HCEC 1CT (cell line): ENCODE data around the gene KIF6.

Experiments
- DNase-seq: peaks from one replicate; pipeline ENCODE4 v3.0.0-alpha.2; 2017

Gene KIF6

DNA sequence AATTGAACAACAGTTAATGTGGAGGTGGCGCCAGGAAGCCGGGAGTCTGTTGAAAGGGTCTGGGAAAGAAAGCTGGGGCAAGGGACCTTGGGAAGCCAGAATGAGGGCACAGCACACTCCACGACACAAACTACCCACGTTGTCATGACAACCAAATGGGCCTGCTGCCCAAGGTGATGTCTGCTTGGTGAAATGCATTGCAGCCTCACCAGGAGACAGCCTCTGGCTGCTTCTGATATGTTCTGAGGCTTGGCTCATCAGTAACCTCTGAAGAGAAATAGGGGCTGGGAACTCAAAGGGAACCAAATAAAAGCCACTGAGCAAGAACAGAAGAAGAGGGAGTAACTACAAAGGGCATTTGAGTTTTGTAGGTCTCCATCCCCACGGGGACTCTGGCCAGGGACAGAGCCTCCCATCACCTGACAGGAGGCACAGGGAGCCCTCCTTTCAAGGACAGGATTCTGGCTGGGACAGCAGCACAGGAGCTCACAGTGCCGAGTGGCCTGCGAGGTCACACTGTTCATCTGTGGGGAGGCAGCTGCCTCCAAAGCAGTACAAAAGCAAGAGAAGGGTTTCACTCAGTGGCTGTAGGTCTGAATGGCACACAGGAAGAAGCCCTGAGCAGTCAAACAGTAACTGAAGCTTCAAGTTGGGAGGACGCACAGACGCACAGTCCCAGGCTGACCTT lies 358.1 kb downstream of the KIF6 start:
- no peak for DNase-seq

DNA sequence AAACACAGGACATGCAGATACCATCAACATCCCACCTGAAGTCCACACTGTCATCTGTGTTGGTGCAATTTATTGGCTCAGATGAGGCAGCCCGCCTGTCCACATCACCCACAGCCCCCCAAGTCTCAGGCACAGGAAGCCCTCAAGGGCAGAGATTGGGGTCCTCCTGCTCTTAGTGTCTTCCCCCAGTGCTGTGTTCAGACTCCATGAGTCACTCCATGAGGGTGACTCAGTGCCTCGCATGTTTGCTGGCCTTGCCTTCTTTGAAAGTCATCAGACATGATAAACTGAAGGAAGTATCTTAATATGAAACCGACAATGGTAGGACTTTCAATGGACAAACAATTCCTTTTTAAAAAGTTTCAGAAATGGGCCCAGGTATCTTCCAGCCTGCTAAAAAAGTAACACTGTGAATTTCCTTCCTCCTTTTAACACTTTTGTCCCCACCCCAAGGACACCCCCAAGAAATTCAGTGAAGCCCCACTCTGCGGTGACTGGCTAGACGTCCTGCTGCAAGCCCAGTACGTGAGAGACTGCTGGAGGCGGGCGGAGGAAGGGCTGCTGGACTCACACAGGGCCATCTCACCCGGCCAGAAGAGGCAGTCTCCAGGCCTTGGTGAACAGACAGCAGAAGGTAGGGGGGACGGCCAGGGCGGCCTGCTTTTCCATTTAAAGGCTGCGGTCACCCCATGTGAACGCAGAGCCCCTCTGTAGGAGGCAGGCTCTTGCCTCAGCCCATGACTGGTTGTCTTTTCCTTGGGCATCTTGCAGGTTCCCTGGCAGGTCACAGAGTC lies 359.7 kb downstream of the KIF6 start:
- DNase-seq = no peak

DNA sequence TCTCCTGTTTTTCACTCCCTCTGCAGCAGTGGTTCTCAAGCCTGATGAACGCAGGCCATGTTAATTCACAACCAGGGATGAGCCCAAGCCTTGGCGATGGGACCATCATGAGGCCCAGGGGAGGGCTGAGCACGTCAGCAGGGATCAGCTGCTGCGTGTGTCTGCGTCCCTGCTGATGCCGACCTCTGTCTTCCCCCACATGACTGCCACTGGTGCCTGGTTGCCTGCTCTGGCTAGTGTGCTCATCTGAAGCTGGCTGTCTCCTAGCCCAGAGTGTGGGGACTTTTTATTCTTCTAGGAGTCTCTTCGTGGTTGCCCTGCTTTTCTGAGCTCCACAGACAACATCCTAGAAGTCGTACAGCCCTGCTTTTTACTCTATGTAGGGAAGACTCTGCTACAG lies 361.9 kb downstream of the KIF6 start:
- DNase-seq = no peak

DNA sequence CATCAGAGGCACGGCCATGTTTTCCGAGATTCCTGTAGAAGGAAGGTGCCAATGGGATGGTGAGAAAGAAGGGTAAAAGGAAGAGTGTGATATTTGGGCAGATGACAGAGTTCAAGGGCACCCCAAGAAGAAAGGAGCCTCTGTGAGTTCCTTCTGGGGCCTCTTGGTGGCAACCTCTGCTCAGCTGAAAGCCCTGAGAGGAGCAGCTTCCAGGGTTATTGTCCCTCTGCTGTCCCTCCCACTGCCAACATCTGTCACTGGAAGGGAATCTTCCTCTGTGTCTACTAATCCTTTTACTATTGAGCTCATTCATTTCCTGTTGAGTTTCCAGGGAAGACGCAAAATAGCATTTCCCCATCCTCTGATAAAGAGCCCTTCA lies 362.7 kb downstream of the KIF6 start:
- no peak for DNase-seq

DNA sequence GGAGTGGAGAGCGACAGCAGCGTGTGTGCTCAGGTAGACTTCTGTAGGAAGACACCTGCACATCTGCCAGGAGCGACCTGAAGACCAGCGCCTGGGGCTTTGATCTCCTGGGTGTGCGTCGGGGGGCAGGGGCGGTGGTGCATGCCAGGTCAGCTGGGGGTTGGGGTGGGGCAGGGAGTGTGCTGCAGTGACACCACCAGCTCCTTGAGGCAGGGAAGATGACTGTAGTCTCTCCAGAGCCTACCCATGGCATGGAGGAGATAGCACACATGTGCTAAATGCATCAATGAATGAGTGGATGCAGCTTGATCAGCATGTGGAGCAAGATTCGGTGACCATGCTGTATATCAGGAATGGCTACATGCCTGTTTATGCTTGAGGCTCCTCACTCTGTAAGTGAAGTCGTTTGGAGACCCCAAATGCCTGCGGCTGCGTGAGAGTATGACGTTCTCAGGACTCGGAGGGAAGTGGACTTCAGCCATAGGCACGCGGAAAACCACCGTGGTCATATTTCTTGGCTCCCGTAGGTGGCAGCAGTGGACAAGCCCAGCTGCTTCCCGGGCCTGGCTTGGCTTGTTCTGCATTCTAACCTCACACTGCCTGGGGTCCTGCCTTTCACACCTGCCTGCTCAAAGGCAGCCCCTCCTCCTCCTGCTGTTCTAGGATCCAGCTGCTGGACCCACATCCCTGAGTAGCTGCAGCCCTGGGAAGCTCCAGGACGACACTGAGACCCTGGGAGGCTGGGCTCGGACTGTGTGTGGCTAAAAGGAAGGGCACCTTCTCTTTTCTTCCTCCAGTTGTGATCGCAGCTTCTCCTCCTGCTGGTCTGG lies 363.3 kb downstream of the KIF6 start:
- no peak for DNase-seq

DNA sequence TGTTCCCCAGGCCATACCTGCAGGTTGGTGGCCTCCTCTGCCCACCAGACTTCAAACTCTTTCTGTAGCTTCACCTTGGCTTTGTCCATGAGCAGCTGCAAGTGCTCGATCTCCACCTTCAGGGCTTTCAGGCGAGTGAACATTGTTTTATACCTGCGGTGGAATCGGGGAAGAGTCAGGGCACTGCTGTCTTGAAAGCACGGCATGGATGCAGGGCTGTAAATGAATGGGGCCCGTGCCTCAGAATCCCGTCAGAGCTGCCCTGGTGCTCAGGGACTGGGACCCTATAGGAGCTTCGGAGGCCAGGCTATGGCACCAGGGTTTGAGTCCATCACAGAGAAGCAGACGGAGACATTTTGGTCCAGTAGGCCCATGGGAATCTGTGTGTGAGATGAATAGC lies 364.8 kb downstream of the KIF6 start:
- DNase-seq = no peak

DNA sequence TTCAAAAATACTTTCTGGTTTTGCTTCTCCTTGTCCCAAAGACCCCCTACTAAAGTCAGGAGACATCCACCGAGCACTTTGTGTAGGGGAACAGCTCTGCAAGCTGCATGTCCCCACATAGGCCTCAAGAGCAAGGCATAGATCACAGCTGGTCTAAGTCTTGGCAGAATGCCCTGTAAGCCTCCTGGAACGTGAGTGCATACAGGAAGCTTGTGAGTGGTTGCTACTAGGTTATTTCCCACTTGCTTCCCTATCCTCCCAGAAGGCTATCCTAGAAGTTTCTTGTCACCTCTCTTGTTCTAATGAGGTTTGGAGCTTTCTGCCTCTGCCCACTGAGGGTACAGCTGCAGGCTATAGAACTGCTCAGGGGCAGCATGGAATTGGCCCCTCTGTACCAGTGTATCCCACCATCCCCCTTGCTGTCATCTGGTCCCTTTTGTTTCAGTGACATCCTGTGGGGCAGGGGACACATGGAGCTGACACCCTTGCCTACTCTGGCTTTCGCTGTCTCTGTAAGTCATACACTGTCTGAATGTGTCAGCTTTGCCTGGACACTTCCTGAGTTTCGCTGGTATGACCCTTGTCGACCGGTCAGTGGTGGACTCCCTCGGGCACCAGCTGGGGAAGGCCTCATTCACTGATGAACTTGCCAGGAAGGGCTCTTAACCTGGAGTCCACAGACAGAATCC lies 367.1 kb downstream of the KIF6 start:
- DNase-seq = no peak

DNA sequence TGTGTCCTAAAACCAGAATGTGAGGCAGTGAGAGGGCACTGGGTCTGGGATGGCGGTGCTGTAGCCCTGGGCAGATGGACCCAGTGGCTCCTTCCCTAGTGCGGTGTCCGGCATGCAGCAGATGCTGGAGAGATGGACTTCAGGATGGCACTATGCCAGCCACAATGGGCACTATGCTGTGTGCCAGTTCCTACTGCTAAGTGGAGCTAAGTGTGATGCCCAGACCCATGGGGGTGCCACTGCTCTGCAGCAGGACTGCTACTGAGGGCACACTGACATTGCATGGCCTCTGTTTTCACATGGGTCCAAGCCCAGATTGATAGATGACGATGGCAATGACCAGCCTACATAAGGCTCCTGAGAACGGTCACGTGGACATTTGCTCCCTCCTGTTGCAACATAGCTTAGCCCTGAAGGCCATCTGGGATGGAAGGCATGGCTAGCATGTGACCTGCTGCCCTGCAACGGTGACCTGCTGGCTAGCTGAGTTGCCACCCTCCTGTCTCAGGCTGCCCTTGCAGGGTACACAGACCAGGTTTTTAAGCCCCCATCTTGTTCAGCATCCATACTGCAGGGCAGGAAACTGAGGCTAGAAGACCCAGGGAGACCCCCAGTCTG lies 371.4 kb downstream of the KIF6 start:
- no peak for DNase-seq

DNA sequence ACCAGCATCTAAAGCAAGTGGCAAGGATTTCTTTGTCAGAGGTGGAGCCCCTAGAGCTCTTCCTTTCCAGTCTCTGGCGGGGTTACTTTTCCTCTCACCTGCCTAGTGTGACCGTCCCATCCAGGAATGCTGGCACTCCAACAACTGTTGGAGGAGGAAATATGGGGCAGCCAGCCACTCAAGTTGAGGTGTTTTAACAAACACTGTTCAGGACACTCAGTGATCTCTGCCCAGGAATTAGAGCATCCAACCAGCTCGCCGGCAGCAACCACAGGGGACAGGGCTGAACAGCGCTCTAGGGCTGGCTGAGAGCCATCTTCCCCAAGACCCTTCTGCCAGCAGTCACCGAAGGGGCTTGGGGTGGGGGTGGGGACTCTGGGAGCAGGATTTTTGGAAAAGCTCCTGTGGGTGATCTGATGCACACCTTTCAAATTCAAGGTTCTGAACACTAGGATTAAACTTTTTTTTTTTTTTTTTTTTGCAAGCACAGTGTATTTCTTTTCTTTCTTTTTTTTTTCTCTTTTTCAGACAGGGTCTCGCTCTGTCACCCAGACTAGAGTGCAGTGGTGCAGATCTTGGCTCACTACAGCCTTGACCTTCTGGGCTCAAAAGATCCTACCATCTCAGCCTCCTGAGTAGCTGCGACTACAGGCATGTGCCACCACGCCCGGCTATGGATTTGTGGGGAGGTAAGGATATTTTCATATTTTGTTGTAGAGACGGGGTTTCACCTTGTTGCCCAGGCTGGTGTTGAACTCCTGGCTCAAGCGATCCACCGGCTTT lies 374.3 kb downstream of the KIF6 start:
- DNase-seq = no peak

DNA sequence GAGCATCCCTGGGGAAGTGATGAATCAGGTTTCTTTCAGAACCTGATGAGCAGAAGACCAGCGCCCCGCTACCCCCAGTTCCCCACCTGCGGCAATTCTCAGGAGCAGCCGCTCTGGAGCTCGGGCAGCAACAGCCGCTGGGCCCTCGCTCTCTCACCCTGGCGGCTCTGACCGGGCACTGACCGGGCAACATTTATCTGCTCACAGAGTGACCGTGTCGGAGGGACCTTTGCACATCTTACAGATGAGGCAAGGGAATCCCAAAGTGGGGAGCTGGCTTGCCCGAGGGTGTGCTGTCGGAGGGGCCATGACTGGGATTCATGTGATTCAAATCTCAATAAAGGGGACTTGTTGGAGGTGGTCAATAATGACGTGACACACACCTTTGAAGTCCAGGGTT lies 376.5 kb downstream of the KIF6 start:
- no peak for DNase-seq

DNA sequence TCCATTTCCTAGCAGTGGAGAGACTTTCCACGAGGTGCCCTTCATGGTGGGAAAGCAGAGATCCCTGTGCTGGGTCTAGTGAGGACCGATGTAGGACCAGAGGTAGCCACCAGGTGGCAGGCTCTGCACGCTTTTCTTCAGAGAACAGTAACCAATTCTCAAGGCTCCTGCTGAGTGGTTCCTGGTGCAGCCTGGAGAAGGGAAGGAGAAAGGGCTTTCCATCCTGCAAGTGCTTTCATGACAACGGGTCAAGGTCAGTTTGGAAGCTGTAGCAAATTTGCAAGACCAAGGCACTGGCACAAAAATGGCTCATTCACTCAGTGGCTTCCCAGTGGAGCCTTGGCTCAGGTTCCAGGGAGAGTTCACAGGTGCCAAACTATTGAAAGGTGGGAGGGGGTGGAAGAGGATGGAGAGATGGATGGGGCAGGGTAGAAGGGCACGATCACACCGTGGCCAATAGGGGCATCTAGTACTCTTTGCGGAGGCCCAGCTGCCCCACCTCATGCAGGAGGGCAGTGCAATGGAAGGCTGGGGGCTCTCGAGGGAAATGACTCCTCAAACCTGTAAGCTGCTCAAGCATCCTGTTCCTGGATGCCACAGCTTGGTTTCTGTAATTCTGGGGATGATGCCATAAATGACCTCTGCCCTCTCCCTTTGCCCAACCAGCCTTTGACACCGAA lies 377.2 kb downstream of the KIF6 start:
- DNase-seq = peak; percentile 24

DNA sequence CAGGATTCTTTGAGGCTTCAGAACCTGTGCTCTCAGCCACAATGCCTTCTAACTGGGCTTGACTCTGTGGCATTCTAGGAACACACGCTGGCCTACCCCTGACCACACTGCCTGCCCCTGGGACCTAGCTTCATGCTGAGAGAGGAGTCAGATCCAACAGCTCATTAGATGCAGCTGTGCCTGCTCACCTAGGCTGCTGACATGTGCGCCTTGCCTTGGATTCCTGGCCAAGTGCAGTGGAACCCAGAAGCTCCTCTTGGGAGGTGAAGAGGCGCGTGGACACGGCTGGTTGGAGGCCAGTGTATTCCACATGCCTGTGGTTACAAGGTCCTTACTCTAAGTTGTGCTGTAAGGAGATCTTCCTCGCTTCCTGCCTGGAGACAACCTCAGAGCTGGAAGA lies 378.0 kb downstream of the KIF6 start:
- no peak for DNase-seq

DNA sequence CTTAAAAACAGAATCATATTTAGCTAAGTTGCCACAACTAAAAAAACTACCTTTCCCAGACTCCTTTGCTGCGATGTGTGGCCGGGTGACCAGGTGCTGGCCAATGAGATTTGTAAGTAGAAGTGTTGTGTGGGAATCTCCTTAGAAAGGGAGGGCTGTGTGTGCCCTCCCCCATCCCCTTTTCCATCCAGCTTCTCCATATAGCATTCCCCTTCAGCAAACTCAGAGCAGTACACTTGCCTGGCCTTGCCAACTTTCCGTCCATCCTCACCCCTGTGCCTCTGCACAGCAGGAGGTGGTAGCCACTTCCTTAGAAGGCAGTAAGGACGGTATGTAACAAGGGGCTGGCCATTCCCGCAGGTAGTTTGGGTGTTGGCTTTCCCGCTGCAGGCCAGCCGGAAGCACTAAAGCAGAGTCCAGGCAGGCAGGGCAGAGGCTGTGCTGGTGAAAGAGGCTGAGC lies 380.4 kb downstream of the KIF6 start:
- no peak for DNase-seq

DNA sequence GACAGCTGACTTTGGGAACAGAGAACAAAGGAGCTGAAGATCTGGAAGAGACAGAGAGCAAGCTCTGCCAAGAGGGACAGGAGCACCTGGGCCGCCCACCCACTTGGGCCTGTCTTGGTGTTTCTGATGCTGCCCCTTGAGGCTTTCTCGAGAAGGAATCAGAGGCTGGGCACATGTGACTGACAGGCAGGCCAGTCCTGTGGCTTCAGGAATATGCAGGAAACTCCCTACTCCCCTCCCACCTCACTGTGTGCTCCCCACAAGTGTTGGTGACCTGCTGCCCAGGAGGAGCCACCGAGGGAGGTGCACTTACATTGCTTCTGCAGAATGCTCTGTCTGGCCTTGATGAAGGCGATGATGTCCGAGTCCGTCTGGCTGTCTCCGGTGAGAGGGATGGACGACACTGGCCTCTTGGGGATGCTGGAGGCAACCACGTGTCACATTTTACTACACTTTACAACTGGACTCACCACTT lies 381.8 kb downstream of the KIF6 start:
- DNase-seq = no peak

DNA sequence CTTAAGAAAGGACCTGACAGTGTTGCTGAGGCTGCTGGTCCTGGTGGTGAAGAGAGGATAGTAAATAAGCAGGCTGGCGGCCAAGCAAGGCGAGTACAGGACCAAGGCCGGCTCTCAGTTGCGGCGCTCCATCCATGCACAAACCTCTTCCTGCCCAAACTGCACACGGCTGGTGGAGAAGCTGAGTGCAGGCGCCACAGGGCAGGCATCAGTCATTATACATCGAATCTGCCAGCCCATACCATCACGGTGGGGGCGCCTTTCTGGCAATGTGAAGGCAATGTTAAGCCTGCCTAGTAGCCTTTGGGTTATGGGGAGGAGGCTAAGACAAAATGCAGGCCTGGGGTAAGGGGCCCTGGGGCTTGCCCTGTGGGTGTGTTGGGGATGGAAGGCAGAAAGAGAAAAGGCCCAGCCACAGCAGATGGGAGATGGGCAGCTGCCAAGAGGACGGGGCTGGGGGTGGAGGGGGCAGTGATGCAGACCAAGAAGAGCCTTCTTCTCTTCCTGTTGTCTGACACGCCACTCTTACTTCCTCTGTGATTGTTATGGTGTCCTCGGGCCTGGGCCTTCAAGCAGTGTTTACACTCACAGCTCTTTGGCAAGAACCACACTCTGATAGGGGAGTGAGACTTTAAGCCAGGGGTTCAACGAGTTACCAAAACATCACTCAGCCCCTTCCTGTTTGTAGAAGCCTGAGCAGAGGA lies 382.4 kb downstream of the KIF6 start:
- no peak for DNase-seq

DNA sequence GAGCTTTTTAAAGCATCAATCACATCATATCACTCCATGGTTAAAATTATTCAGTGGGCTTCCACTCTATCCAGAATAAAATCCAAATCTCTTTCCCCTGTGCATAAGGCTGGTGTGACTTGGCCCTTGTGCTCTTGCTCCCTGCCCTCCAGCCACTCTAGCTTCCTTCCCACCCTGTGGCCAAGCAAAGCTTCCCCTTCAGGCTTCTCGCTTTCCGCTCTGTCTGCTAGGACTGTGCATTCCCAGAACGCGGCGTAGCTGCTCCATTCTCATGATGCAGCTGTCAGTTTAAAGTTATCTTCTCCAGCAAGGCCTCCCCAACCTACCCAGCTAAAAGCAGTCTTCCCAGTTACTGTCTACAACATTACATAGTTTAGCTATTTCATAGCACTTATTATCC lies 383.3 kb downstream of the KIF6 start:
- no peak for DNase-seq

DNA sequence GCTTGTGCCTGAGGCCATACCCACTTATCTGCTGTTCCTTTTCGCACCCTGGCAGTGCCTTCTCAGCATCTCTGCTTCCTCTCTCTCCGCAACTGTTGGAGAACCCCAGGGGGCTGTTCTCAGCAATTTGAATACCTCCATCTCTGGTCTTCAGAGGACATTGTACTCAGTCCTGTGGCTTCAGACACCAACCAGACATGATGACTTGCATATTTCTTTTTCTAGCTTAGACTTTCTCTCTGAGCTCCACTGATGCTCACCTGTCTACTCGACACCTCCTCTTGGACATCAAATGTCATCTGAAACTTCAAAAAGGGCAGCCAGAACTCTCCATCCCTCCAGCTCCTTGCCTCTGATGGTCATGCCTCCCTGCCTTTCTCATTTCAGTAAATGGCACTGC lies 383.9 kb downstream of the KIF6 start:
- DNase-seq = no peak

DNA sequence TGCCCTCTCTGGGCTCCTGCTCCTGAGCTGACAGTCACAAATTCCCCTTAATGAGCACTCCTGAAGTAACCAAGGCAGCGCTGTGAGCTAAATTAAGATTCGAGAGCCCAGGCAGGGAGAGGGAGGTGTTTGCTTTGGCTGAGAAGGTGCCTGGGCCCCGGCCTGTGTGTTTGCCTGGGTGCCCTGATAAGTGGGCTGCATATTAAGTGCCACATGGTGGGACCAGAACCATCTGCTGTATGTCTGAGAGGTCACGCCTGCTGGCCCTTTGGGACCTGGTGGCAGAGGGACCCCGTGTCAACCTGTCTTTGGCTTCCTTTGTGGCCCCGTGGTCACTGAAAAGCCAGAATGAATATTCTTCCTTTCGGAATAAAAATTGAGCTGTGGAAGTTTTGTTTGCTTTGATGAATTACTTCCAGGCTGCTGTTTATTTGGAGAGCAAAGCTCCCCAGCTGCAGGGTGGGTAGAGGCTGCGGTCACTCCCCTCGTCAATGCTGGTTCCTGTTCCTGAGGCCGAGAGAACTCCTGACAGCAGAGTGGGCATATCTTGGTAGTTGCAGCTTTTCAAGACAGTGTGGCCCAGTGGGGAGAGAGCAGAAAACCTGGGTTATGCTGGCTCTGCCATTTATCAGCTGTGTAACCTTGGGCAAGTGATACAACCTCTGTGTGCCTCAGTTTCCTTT lies 385.2 kb downstream of the KIF6 start:
- no peak for DNase-seq

DNA sequence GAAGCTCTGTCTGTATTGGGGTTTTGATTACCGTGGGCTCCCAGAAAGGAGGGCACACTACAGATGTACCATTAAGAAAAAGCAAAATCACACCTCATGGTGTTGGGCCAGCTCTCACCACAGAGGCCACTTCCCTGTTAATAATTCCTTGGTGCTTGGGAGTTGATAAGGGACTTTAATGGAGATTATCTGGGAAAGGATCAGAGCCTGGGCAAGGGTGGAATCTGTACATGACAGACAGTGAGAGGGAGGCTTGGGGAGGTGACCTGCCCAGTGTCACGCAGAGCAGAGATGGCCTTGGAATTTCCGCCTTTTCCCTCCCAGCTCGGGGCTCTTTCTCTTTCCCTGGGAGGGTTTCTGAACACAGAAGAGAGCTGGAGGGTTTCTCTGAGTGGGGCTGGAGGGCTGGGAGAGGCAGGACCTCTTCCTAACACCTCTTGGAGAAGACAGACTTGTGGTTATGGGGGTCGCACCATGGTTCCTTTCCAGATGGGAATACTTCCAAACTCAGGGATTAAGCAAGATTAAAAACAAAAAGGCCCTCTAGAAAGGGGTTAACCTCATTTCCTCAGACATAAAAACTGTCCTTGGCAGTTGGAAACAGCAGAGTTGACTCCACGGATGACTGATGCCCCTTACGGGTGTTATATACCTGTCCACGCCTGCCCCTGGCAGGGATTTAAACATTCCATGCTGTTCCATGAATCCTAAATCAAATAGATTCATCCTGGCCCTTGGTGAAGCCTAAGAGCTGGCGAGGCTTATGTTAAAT lies 385.9 kb downstream of the KIF6 start:
- no peak for DNase-seq
